ENCODE measurements around the gene CREB3L2. TPM values are rescaled to one million over a fixed set of nuclear protein-coding genes. Genes with fewer than 3 reads are reported as not detected.

The CREB3L2 gene
- total RNA-seq, 3 donors from 2014 or later = 15.8 to 54.3 (median 40.6) TPM

DNA sequence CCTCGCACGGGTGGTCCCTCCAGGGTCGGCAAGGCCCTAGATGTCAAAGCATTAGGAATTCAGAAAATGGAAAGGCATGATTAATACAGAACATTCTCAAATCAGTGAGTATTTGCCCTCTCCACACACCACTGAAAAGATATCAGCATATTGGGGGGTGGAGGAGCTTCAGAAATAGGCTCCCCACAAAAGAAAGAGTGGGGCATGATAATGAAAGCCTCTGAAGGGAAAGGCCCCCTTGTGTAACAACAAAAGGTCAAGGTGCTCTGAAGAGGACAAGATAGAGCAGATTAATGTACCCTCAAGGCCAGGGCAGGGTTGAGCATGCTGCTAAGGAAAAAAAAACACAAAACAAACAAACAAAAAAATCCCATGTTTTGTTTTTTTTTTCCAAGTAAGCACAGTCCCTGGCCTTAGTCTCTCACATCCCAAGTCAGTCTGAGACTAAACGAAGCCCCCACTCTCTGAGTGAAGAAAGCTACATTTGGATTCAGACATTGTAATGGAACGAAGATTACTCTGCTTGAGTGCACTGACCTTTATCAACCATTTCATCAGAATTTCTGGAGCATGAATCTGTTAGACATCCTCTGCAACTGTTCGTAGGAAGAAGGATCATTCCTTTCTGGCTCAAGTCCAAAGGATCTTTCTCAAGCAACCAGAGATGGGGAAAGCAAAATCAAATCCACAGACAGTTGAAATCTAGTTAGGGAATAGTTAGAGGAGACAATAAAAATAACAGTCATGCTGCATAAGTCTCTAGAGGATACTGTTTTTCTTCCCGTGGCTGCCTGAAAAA, 127.7 kb downstream of the CREB3L2 start:
- Histone ChIP-seq H3K9me3 (no peaks in the 10 kb centered on the region), H3K4me3 (no peak overlapping the region), H3K36me3 (ENCODE audit: low read depth) (no peaks in the 10 kb centered on the region), H3K4me1 (ENCODE audit: low read depth) (no peaks in the 10 kb centered on the region)
- TF ChIP-seq, protein P1, sequence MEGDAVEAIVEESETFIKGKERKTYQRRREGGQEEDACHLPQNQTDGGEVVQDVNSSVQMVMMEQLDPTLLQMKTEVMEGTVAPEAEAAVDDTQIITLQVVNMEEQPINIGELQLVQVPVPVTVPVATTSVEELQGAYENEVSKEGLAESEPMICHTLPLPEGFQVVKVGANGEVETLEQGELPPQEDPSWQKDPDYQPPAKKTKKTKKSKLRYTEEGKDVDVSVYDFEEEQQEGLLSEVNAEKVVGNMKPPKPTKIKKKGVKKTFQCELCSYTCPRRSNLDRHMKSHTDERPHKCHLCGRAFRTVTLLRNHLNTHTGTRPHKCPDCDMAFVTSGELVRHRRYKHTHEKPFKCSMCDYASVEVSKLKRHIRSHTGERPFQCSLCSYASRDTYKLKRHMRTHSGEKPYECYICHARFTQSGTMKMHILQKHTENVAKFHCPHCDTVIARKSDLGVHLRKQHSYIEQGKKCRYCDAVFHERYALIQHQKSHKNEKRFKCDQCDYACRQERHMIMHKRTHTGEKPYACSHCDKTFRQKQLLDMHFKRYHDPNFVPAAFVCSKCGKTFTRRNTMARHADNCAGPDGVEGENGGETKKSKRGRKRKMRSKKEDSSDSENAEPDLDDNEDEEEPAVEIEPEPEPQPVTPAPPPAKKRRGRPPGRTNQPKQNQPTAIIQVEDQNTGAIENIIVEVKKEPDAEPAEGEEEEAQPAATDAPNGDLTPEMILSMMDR (IDR thresholded peaks at IDR 0.05) = no peak
- intact Hi-C loops (cut with DNase I, micrococcal nuclease) = no loop called here
- no peak for ATAC-seq
- DNase-seq = no peak

DNA sequence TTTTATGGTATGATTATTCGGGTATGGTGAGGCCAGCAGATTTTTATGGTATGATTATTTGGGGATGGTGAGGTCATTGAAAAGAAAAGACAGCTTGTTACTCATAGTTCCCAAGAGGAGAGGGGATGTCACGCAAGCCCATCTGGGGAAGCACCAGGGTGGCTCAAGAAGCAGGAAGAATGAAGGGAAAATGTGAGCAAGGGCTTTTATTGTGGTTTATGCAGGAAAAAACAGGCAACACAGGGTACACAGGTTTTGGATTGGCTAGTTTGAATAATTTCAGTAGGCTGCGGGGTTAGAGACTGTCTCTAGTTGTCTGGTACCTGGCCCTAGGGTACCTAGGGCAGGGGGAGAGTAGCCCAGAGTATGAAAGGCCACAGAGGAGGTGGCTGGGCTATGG, 128.4 kb downstream of the CREB3L2 start:
- TF ChIP-seq, protein P1 (IDR thresholded peaks at IDR 0.05) = no peak
- Histone ChIP-seq H3K4me1 (ENCODE audit: low read depth) (no peaks in the 10 kb centered on the region), H3K4me3 (no peak overlapping the region), H3K36me3 (ENCODE audit: low read depth) (no peaks in the 10 kb centered on the region), H3K9me3 (no peaks in the 10 kb centered on the region)
- DNase-seq (no peak), ATAC-seq (no peak)
- intact Hi-C loops (cut with DNase I, micrococcal nuclease) = no loop called here

DNA sequence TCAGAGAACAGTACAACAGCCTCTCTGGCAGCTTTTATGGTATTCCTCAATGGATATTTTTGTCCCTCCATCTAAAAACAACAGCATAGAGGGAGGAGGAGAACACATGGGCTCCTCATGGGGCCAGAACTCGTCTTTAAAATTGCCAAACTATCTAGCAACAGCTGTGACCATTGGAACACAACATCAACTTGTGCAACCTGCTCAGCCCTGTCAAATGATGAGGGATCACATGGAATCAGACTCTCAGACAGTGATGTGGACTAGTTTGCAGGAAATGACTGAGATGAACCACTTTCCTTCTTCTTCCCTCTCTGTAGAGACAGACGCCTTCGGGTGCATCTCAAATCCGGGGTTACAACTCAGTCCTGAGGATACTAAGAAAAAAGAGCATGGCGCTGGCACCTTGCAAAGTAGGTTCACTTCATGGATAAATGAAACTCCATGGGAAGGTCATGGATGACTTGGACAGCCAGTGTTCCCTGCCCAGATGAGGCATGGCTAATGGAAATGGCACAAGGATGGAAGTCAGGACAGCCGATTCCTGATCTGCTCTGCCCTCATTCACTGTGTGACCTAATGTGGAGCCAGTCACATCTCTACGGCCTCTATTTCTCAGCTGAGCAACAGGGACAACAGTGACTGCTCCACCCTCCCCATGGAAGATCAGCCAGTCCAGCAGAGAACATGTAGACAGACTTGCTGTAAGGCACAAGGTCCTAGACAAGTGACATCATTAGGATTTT, 130.5 kb downstream of the CREB3L2 start:
- TF ChIP-seq, protein P1 (IDR thresholded peaks at IDR 0.05) = no peak
- Histone ChIP-seq H3K4me1 (ENCODE audit: low read depth) (no peaks in the 10 kb centered on the region), H3K36me3 (ENCODE audit: low read depth) (no peaks in the 10 kb centered on the region), H3K4me3 (no peak overlapping the region), H3K9me3 (no peaks in the 10 kb centered on the region)
- intact Hi-C loops (cut with DNase I, micrococcal nuclease) = no loop called here
- ATAC-seq = no peak
- no peak for DNase-seq

DNA sequence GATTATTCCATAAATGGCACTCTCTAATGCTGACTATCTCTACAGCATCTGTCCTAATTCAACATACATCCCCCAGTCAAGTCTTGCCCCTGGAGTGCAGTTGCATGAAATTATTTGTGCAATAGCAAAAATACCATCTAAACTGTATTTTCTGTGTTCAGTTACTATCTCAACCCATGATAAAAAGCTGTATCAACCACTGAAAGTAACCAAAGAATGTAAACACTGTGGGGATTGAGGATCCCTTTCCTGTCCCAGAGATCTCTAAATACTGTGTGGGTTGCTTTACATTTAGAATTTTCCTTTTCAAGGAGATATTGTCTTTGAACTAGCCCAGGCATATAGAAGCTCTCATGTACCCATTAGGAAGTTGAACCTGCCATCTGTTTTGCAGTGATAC, 131.2 kb downstream of the CREB3L2 start:
- no peaks in the 10 kb centered on the region for H3K9me3 ChIP-seq
- H3K36me3 ChIP-seq (ENCODE audit: low read depth) = no peaks in the 10 kb centered on the region
- TF ChIP-seq, protein P1 (IDR thresholded peaks at IDR 0.05) = no peak
- ATAC-seq (no peak), DNase-seq (no peak)
- H3K4me1 ChIP-seq (ENCODE audit: low read depth) = no peaks in the 10 kb centered on the region
- H3K4me3 ChIP-seq = no peak overlapping the region
- intact Hi-C loops (cut with DNase I, micrococcal nuclease) = no loop called here

DNA sequence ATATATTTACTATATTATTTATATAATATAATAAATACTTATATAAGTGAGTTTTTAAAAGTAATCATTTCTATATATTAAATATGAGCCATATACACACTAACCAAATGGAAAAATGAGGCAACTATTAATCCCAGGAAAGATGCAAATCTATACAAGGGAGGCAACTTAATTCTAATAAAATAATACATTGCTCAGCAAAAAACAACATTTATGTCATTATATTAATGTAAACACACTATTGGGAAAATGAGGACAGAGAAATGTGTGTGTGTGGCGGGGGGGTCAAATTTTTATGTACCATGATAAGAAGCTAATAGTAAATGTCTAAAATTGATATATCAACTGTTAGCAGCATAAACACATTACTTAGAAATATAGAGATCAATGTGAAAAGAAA, 131.8 kb downstream of the CREB3L2 start:
- ATAC-seq = no peak
- no peak for DNase-seq
- H3K36me3 ChIP-seq (ENCODE audit: low read depth) = no peaks in the 10 kb centered on the region
- no peaks in the 10 kb centered on the region for H3K4me1 ChIP-seq (ENCODE audit: low read depth)
- H3K4me3 ChIP-seq = no peak overlapping the region
- no peaks in the 10 kb centered on the region for H3K9me3 ChIP-seq
- TF ChIP-seq, protein P1 (IDR thresholded peaks at IDR 0.05) = no peak
- intact Hi-C loops (cut with DNase I, micrococcal nuclease) = no loop called here
